Neural progenitor cell (in vitro differentiated cells): ENCODE data around the gene MIA2. TPM values are rescaled to one million over a fixed set of nuclear protein-coding genes. Genes with fewer than 3 reads are reported as not detected.

Experiments used
- DNase-seq: peaks from one replicate; pipeline ENCODE4 v3.0.0-alpha.2; 2016; ENCODE audit warnings: low spot score
- H2AFZ ChIP-seq: fragments of 200-600 bp; sonication (generic); replicated peaks from 2 replicates; pipeline ENCODE4 v1.6.1; 2016; ENCODE audit warnings: antibody characterized with exemption
- H3F3A ChIP-seq: fragments of 200-600 bp; sonication (generic); 2 replicates; pipeline ENCODE4 v1.6.1; 2016; ENCODE audit warnings: antibody characterized with exemption, low read depth
- H3K27ac ChIP-seq: fragments of 200-600 bp; sonication (generic); 2 replicates; pipeline ENCODE4 v1.5.1; 2016; ENCODE audit warnings: mild to moderate bottlenecking
- H3K27me3 ChIP-seq: fragments of 200-600 bp; sonication (generic); 2 replicates; pipeline ENCODE4 v1.6.1; 2016; ENCODE audit warnings: mild to moderate bottlenecking, moderate library complexity
- H3K36me3 ChIP-seq: fragments of 200-600 bp; sonication (generic); 2 replicates; pipeline ENCODE4 v1.5.1; 2016
- H3K4me1 ChIP-seq: fragments of 200-600 bp; sonication (generic); 2 replicates; pipeline ENCODE4 v1.6.1; 2016; ENCODE audit warnings: mixed run types
- H3K4me2 ChIP-seq: fragments of 200-600 bp; sonication (generic); 2 replicates; pipeline ENCODE4 v1.6.1; 2016
- H3K4me3 ChIP-seq: fragments of 200-600 bp; sonication (generic); 2 replicates; pipeline ENCODE4 v1.5.1; 2016
- H3K79me2 ChIP-seq: fragments of 200-600 bp; sonication (generic); 2 replicates; pipeline ENCODE4 v1.6.1; 2016; ENCODE audit warnings: low read depth
- H3K9ac ChIP-seq: fragments of 200-600 bp; sonication (generic); 2 replicates; pipeline ENCODE4 v1.6.1; 2016
- H3K9me3 ChIP-seq: fragments of 200-600 bp; sonication (generic); 2 replicates; pipeline ENCODE4 v1.5.1; 2016; ENCODE audit warnings: low read depth
- H4K20me1 ChIP-seq: fragments of 200-600 bp; sonication (generic); 2 replicates; pipeline ENCODE4 v1.6.1; 2016; ENCODE audit warnings: low read depth
- H3K27ac Mint-ChIP-seq: 3 replicates; pipeline ENCODE4 v1.8.0; 2021; ENCODE audit warnings: mixed read lengths
- H3K27me3 Mint-ChIP-seq: 2 replicates; pipeline ENCODE4 v1.8.0; 2022; ENCODE audit warnings: low read depth, mild to moderate bottlenecking, inconsistent platforms, moderate library complexity, mixed read lengths; ENCODE audit not compliant: insufficient read depth
- H3K36me3 Mint-ChIP-seq: 3 replicates; pipeline ENCODE4 v1.8.0; 2021; ENCODE audit warnings: mixed read lengths
- H3K4me1 Mint-ChIP-seq: 3 replicates; pipeline ENCODE4 v1.8.0; 2021; ENCODE audit warnings: mixed read lengths
- H3K4me3 Mint-ChIP-seq: 3 replicates; pipeline ENCODE4 v1.8.0; 2021; ENCODE audit warnings: mild to moderate bottlenecking, moderate library complexity, mixed read lengths
- H3K9me3 Mint-ChIP-seq: 3 replicates; pipeline ENCODE4 v1.8.0; 2020; ENCODE audit warnings: mixed read lengths
- EZH2 ChIP-seq: fragments of 200-600 bp; sonication (generic); IDR thresholded peaks from 2 replicates; pipeline ENCODE4 v1.6.1; 2017; ENCODE audit warnings: antibody characterized with exemption, mild to moderate bottlenecking, moderate library complexity
- EZH2phosphoT487 ChIP-seq: fragments of 200-600 bp; sonication (generic); IDR thresholded peaks from 2 replicates; pipeline ENCODE4 v1.6.1; 2017; ENCODE audit warnings: antibody characterized with exemption
- total RNA-seq: library from RNA; depleted of rRNA; stranded (reverse); fragments of >200 nt; gene quantifications from 2 replicates; pipeline ENCODE4 v1.2.3, GENCODE V29; 2015; ENCODE audit warnings: low replicate concordance
- TF ChIP-seq, protein P1 (sequence below): fragments of 200-600 bp; sonication (generic); IDR thresholded peaks from 2 replicates; pipeline ENCODE4 v1.5.1; 2017; ENCODE audit warnings: antibody characterized with exemption, mild to moderate bottlenecking

The MIA2 gene
- total RNA-seq, 1 donor from 2014 or later: 13.0 TPM

GRCh38 chr14:39396448-39396847 lies 162.7 kb downstream of the MIA2 start:
- Histone ChIP-seq H3K36me3 (no peaks in the 10 kb centered on the region), H2AFZ (no peak overlapping the region), H3K4me3 (no peak overlapping the region), H3F3A (peaks cover 4% of the 10 kb centered on the region), H3K27me3 (no peaks in the 10 kb centered on the region), H3K79me2 (no peaks in the 10 kb centered on the region), H3K4me2 (no peak overlapping the region), H3K27ac (no peak overlapping the region), H3K4me1 (no peaks in the 10 kb centered on the region), H3K9me3 (no peaks in the 10 kb centered on the region), H3K9ac (no peak overlapping the region), H4K20me1 (no peaks in the 10 kb centered on the region)
- H3K4me3 Mint-ChIP-seq: no peak overlapping the region
- peaks cover 11% of the 10 kb centered on the region for H3K36me3 Mint-ChIP-seq
- no peak overlapping the region for H3K27ac Mint-ChIP-seq
- TF ChIP-seq, protein P1, sequence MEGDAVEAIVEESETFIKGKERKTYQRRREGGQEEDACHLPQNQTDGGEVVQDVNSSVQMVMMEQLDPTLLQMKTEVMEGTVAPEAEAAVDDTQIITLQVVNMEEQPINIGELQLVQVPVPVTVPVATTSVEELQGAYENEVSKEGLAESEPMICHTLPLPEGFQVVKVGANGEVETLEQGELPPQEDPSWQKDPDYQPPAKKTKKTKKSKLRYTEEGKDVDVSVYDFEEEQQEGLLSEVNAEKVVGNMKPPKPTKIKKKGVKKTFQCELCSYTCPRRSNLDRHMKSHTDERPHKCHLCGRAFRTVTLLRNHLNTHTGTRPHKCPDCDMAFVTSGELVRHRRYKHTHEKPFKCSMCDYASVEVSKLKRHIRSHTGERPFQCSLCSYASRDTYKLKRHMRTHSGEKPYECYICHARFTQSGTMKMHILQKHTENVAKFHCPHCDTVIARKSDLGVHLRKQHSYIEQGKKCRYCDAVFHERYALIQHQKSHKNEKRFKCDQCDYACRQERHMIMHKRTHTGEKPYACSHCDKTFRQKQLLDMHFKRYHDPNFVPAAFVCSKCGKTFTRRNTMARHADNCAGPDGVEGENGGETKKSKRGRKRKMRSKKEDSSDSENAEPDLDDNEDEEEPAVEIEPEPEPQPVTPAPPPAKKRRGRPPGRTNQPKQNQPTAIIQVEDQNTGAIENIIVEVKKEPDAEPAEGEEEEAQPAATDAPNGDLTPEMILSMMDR: no peak
- no peak for TF ChIP-seq EZH2phosphoT487
- no peak for TF ChIP-seq EZH2
- DNase-seq: no peak
- H3K4me1 Mint-ChIP-seq: peaks cover 12% of the 10 kb centered on the region
- H3K27me3 Mint-ChIP-seq: no peaks in the 10 kb centered on the region
- no peaks in the 10 kb centered on the region for H3K9me3 Mint-ChIP-seq

- no peaks in the 10 kb centered on the region for H3K27me3 Mint-ChIP-seq
- Histone ChIP-seq H3K9me3 (no peaks in the 10 kb centered on the region), H3K27ac (no peak overlapping the region), H2AFZ (no peak overlapping the region), H3K27me3 (no peaks in the 10 kb centered on the region), H3K4me2 (no peak overlapping the region), H4K20me1 (no peaks in the 10 kb centered on the region), H3K4me3 (no peak overlapping the region), H3K36me3 (no peaks in the 10 kb centered on the region), H3K79me2 (no peaks in the 10 kb centered on the region), H3K9ac (no peak overlapping the region), H3K4me1 (no peaks in the 10 kb centered on the region), H3F3A (no peaks in the 10 kb centered on the region)
- H3K4me3 Mint-ChIP-seq: no peak overlapping the region
- H3K4me1 Mint-ChIP-seq: peaks cover 12% of the 10 kb centered on the region
- TF ChIP-seq, protein P1: no peak
- no peak for TF ChIP-seq EZH2
- peaks cover 3% of the 10 kb centered on the region for H3K9me3 Mint-ChIP-seq
- DNase-seq: no peak
- peaks cover 14% of the 10 kb centered on the region for H3K36me3 Mint-ChIP-seq
- no peak overlapping the region for H3K27ac Mint-ChIP-seq
These were observed 164.7 kb downstream of the MIA2 start for GRCh38 chr14:39398382-39398781.

GRCh38 chr14:39406560-39406959 lies 172.8 kb downstream of the MIA2 start:
- H3K4me1 Mint-ChIP-seq: no peaks in the 10 kb centered on the region
- H3K9ac ChIP-seq: no peak overlapping the region

More at GRCh38 chr14:39406560-39406959, 172.8 kb downstream of the MIA2 start:
- H3K4me1 ChIP-seq: no peaks in the 10 kb centered on the region
- Mint-ChIP-seq H3K9me3 (peaks cover 32% of the 10 kb centered on the region), H3K27me3 (no peaks in the 10 kb centered on the region), H3K27ac (no peak overlapping the region), H3K4me3 (no peak overlapping the region), H3K36me3 (peaks cover 8% of the 10 kb centered on the region)
- no peaks in the 10 kb centered on the region for H3K36me3 ChIP-seq
- H2AFZ ChIP-seq: no peak overlapping the region
- no peak overlapping the region for H3K4me2 ChIP-seq
- no peaks in the 10 kb centered on the region for H3K27me3 ChIP-seq
- no peak for DNase-seq
- H4K20me1 ChIP-seq: no peaks in the 10 kb centered on the region
- H3K4me3 ChIP-seq: no peak overlapping the region
- peaks cover 10% of the 10 kb centered on the region for H3K79me2 ChIP-seq
- H3F3A ChIP-seq: no peaks in the 10 kb centered on the region
- no peak overlapping the region for H3K27ac ChIP-seq
- TF ChIP-seq EZH2phosphoT487: no peak
- TF ChIP-seq, protein P1: no peak
- TF ChIP-seq EZH2: no peak
- H3K9me3 ChIP-seq: no peaks in the 10 kb centered on the region
